OCI-LY7 (cell line): ENCODE results near the gene FAM89B. TPM values are rescaled to one million over a fixed set of nuclear protein-coding genes. Genes with fewer than 3 reads are reported as not detected.

Source experiments
- BruUV-seq: library from RNA; stranded (reverse); fragments of 400-500 nt; replicated peaks from 2 replicates; lab custom pipeline; 2021; lab: Mats Ljungman, UMichigan
- CTCF ChIA-PET: fragments of 300-600 bp; sonication (Branson Sonifier 250); formaldehyde crosslinking; loops from one replicate; lab custom pipeline; 2022; ENCODE audit warnings: antibody characterized with exemption; ENCODE audit not compliant: unreplicated experiment; lab: Charles Lee
- POLR2A ChIA-PET: fragments of 300-600 bp; sonication (Branson Sonifier 250); formaldehyde crosslinking; loops from one replicate; lab custom pipeline; 2022; ENCODE audit warnings: antibody characterized with exemption; lab: Charles Lee
- DNase-seq: peaks from one replicate; pipeline ENCODE4 v3.0.0-alpha.2; 2015; ENCODE audit warnings: low spot score
- H2AFZ ChIP-seq: fragments of 200-600 bp; sonication (generic), shearing (Covaris generic); 2 replicates; pipeline ENCODE4 v1.6.1; 2014; ENCODE audit warnings: mild to moderate bottlenecking, antibody characterized with exemption, low read length, moderate library complexity
- H3K27ac ChIP-seq: fragments of 200-600 bp; sonication (generic); 2 replicates; pipeline ENCODE4 v1.5.1; 2014; ENCODE audit warnings: mixed run types, low read depth, mild to moderate bottlenecking, moderate library complexity, low read length, inconsistent platforms; ENCODE audit not compliant: poor library complexity, severe bottlenecking
- H3K36me3 ChIP-seq: fragments of 200-600 bp; sonication (generic); 2 replicates; pipeline ENCODE4 v1.6.1; 2014; ENCODE audit warnings: mild to moderate bottlenecking, antibody characterized with exemption, low read length, moderate library complexity, mixed read lengths; ENCODE audit not compliant: insufficient read depth
- H3K4me1 ChIP-seq: fragments of 200-600 bp; sonication (generic); 2 replicates; pipeline ENCODE4 v1.5.1; 2014; ENCODE audit warnings: mild to moderate bottlenecking, low read length; ENCODE audit not compliant: insufficient read depth, poor library complexity, severe bottlenecking
- H3K4me2 ChIP-seq: fragments of 200-600 bp; sonication (generic); 2 replicates; pipeline ENCODE4 v1.6.1; 2014; ENCODE audit warnings: mild to moderate bottlenecking, low read length
- H3K4me3 ChIP-seq: fragments of 200-600 bp; sonication (generic); 2 replicates; pipeline ENCODE4 v1.5.1; 2014; ENCODE audit warnings: mild to moderate bottlenecking, low read depth, low read length; ENCODE audit not compliant: poor library complexity, severe bottlenecking
- H3K79me2 ChIP-seq: fragments of 200-600 bp; sonication (generic); 2 replicates; pipeline ENCODE4 v1.6.1; 2016; ENCODE audit warnings: low read depth, mild to moderate bottlenecking, low read length, moderate library complexity, mixed read lengths; ENCODE audit not compliant: insufficient read depth
- H3K9me2 ChIP-seq: fragments of 200-600 bp; sonication (generic); 2 replicates; pipeline ENCODE4 v1.6.1; 2016; ENCODE audit warnings: mild to moderate bottlenecking, low read length, mixed read lengths; ENCODE audit not compliant: insufficient read depth
- H3K9me3 ChIP-seq: fragments of 200-600 bp; sonication (generic); 2 replicates; pipeline ENCODE4 v1.6.1; 2014; ENCODE audit warnings: mild to moderate bottlenecking, mixed run types, low read length, mixed read lengths
- H4K20me1 ChIP-seq: fragments of 200-600 bp; sonication (generic); 2 replicates; pipeline ENCODE4 v1.6.1; 2014; ENCODE audit warnings: mild to moderate bottlenecking, antibody characterized with exemption, low read length, moderate library complexity, mixed read lengths; ENCODE audit not compliant: insufficient read depth
- CTCF ChIP-seq: fragments of 200-600 bp; sonication (generic); conservative IDR thresholded peaks from 2 replicates; pipeline ENCODE4 v1.5.1; 2014; ENCODE audit warnings: mild to moderate bottlenecking, antibody characterized with exemption, low read length, moderate library complexity, mixed read lengths
- EZH2phosphoT487 ChIP-seq: fragments of 200-600 bp; sonication (generic); IDR thresholded peaks from 2 replicates; pipeline ENCODE4 v1.6.1; 2018; ENCODE audit warnings: low read depth, borderline replicate concordance, mild to moderate bottlenecking, mixed run types, antibody characterized with exemption, low read length, moderate library complexity, mixed read lengths
- intact Hi-C: fragments of 100-400 bp; cut with micrococcal nuclease; formaldehyde crosslinking; loops from one replicate; pipeline ENCODE4 v1.10.0; 2022; ENCODE audit not compliant: unreplicated experiment
- total RNA-seq, 2 experiments: library from RNA; depleted of rRNA in 1 of 2; stranded (reverse); fragments of >200 nt in 1 of 2; shearing (Covaris generic) in 1 of 2; gene quantifications; 2 replicates each; pipeline ENCODE4 v1.2.3, GENCODE V29; 2014 to 2022

The FAM89B gene
- total RNA-seq, 2 experiments from 2014 or later = 17.9 to 26.4 TPM

- Histone ChIP-seq H3K4me1 (peaks cover 20% of the 10 kb centered on the region), H3K9me3 (no peaks in the 10 kb centered on the region), H2AFZ (no peak overlapping the region), H3K4me2 (no peak overlapping the region), H4K20me1 (no peaks in the 10 kb centered on the region), H3K4me3 (no peak overlapping the region), H3K27ac (no peak overlapping the region), H3K36me3 (peaks cover 13% of the 10 kb centered on the region; the same call in 1 of the 2 replicates), H3K79me2 (no peaks in the 10 kb centered on the region), H3K9me2 (no peaks in the 10 kb centered on the region)
- TF ChIP-seq EZH2phosphoT487 = no peak
- intact Hi-C loops = no loop called here
- DNase-seq = no peak
- POLR2A ChIA-PET = no interaction called here
- no TSS peak for BruUV-seq
- CTCF ChIA-PET = no interaction called here
Measured at GRCh38 chr11:65537620-65538231, 34.6 kb upstream of the FAM89B start.

GRCh38 chr11:65538232-65538914 is 34.0 kb upstream of the FAM89B start:
- H4K20me1 ChIP-seq = no peaks in the 10 kb centered on the region
- H3K4me1 ChIP-seq = peaks cover 20% of the 10 kb centered on the region
- intact Hi-C loops = no loop called here
- peaks cover 11% of the 10 kb centered on the region; the same call in 1 of the 2 replicates for H3K36me3 ChIP-seq
- no peaks in the 10 kb centered on the region for H3K9me2 ChIP-seq
- no peak overlapping the region for H2AFZ ChIP-seq
- BruUV-seq = TSS peak; percentile 76
- no peak overlapping the region for H3K4me3 ChIP-seq
- POLR2A ChIA-PET = no interaction called here
- CTCF ChIA-PET = interaction anchor here (0.5 kb wide), 1 partner anchor 9 kb away, joined by 3 read pairs; no protein-coding TSS in a partner anchor
- no peaks in the 10 kb centered on the region for H3K79me2 ChIP-seq
- TF ChIP-seq CTCF (no peak), EZH2phosphoT487 (no peak)
- DNase-seq = no peak
- H3K27ac ChIP-seq = no peak overlapping the region
- H3K9me3 ChIP-seq = no peaks in the 10 kb centered on the region
- H3K4me2 ChIP-seq = no peak overlapping the region

GRCh38 chr11:65538915-65539743 is 33.2 kb upstream of the FAM89B start:
- H2AFZ ChIP-seq = no peak overlapping the region
- intact Hi-C loops = no loop called here
- no TSS peak for BruUV-seq

More at GRCh38 chr11:65538915-65539743, 33.2 kb upstream of the FAM89B start:
- Histone ChIP-seq H3K27ac (no peak overlapping the region), H3K4me1 (peaks cover 20% of the 10 kb centered on the region), H3K4me3 (peak overlapping the region; percentile 71), H3K9me3 (no peaks in the 10 kb centered on the region), H3K4me2 (peak overlapping the region; percentile 85), H3K79me2 (no peaks in the 10 kb centered on the region), H3K36me3 (peaks cover 11% of the 10 kb centered on the region; the same call in 1 of the 2 replicates), H4K20me1 (no peaks in the 10 kb centered on the region), H3K9me2 (no peaks in the 10 kb centered on the region)
- no peak for DNase-seq
- CTCF ChIA-PET = interaction anchor here (0.5 kb wide), 3 partner anchors 9 to 264 kb away, joined by 3 to 4 read pairs (median 3); partner anchors contain the start of gene SCYL1
- TF ChIP-seq CTCF = no peak
- no peak for TF ChIP-seq EZH2phosphoT487
- POLR2A ChIA-PET = interaction anchor here (0.7 kb wide), 1 partner anchor 46 kb away, joined by 3 read pairs; no protein-coding TSS in a partner anchor
